RCC 7860 (cell line): Measurements from ENCODE around the gene DIAPH1.

Experiments used
- DNase-seq: peaks from one replicate; pipeline ENCODE4 v3.0.0-alpha.2; 2015; ENCODE audit warnings: low spot score
- FAIRE-seq: peaks from 2 replicates; lab custom pipeline; 2012; peaks lifted over from hg19 to GRCh38; lab: Jason Lieb, UNC

The DIAPH1 gene

DNA sequence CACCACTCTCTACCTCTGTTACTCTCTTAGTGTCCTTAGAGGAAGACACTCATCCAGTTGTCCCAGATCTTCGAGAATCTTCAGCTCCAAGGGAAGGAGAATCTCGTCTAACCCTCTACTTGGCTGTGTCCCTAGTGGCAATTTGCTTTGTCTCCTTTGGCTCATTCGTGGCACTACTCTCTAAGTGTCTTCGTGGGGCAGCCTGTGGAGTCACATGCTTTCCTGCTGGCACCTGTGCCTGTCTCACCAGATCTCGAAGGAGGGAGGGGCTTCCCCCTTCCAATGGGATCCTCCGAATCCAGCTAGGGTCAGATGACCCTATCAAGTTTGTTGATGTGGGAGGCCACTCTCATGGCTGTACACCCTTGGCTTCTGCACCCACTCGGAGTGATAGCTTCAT lies 131.7 kb downstream of the DIAPH1 start:
- FAIRE-seq (no peak), DNase-seq (no peak)

DNA sequence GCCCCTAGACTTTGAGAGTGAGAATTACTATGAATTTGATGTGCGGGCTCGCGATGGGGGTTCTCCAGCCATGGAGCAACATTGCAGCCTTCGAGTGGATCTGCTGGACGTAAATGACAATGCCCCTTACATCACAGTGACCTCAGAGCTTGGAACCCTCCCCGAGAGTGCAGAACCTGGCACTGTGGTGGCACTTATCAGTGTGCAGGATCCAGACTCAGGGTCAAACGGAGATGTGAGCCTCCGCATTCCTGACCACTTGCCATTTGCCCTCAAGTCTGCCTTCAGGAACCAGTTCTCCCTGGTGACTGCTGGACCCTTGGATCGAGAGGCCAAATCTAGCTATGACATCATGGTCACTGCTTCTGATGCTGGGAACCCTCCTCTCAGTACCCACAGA lies 132.7 kb downstream of the DIAPH1 start:
- DNase-seq (no peak), FAIRE-seq (no peak)

DNA sequence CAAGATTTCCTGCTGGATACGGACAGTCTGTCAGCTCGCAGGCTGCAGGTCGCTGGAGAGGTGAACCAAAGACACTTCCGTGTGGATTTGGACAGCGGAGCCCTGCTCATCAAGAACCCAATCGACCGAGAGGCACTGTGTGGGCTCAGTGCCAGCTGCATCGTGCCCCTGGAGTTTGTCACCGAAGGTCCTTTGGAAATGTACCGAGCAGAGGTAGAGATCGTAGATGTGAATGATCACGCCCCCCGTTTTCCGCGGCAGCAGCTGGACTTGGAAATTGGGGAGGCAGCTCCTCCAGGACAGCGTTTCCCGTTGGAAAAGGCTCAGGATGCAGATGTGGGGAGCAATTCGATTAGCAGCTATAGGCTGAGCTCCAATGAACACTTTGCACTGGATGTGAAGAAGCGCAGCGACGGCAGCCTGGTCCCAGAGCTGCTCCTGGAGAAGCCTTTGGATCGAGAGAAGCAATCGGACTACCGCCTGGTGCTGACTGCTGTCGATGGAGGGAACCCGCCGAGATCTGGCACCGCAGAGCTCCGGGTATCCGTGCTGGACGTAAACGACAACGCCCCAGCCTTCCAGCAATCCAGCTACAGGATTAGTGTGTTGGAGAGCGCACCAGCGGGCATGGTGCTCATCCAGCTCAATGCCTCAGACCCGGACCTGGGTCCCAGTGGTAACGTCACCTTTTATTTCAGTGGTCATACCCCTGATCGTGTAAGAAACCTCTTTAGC lies 133.3 kb downstream of the DIAPH1 start:
- DNase-seq (no peak), FAIRE-seq (no peak)

DNA sequence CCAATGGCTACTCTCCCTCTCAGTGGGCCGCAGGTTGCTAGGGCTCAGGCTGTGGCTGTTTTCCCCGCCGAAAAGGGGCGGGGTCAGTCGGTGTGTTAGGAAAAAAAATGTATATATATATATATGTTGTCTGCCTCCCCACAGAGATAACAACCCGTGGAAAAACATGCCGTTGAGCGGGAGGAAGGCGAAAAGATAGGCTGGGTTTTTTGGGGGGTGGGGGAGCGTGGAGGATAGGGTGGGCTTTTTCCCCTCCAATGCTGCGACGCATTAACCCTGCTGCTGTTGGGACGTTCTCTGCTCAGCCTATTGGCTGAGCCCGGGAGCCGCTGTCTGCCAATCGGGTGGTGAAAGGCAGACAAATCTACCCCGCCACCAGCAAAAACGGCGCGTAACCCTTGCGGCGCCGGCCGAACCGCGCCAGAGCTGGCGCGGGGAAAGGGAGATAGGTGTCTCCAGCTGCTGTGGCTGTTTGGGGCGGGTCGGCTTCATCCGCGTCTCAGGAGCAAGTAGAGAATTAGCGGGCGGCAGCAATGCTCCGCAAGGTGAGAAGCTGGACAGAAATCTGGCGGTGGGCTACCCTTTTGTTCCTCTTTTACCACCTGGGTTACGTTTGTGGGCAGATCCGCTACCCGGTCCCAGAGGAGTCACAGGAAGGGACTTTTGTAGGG lies 134.0 kb downstream of the DIAPH1 start, which contains the start of gene PCDHGC4:
PCDHGC4 (plus strand) TSS at position 390 of the 671 bp plus-strand sequence; CDS start at position 534, 144 bp downstream.
- FAIRE-seq (no peak), DNase-seq (no peak)

DNA sequence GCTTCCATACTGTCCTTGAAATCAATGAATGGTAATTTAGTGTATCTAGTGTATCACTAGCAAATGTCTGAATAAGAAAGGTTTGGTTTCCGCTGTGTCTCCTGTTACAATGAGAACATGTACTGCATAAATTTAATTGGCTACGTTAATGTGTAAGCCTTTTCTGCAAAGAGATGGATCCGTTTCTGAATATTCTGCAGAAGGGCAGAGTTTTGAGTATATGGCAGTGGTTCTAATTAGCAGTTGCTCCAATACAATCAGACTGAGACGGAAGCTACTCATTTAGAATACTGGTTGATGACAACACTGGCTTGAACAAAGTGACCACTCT lies 134.5 kb downstream of the DIAPH1 start:
- DNase-seq (no peak), FAIRE-seq (no peak)

DNA sequence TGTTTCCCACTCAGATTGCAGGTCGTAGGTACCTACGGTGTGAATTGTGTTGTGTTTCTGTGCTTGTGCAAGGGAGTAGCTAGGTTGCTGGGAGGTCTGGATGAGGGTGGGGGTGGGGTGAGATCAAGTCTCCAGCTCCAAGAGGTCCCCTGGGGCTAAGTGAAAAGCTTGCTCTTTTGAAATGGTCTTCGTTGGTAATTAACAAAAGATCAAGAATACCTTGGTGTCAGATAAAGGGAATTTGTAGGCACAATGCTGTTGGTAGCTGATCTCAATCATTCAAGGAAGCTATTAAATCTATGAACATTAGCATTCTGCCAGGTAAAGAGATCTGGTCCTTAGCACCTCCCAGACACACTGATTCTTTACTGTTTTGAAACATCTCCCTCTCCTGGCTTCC lies 134.9 kb downstream of the DIAPH1 start:
- no peak for FAIRE-seq
- no peak for DNase-seq

DNA sequence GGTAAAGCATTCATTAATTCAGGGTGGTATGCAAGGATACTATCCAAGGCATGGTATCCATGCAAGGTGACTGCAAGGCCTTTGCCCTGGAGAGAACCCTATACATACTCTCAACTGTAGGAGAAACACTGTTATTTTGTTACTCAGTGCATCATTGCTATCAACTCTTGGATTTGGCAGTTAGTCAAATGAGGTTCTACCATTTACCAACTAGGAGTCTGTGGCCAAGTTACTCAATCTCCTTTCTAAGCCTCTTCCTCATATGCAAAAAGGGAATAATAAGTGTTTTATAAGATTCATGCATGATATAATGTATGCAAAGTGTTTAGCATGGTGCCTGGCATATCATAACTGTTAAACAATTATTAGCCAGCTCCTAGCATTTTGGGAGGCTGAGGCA lies 139.0 kb downstream of the DIAPH1 start:
- DNase-seq (no peak), FAIRE-seq (no peak)

DNA sequence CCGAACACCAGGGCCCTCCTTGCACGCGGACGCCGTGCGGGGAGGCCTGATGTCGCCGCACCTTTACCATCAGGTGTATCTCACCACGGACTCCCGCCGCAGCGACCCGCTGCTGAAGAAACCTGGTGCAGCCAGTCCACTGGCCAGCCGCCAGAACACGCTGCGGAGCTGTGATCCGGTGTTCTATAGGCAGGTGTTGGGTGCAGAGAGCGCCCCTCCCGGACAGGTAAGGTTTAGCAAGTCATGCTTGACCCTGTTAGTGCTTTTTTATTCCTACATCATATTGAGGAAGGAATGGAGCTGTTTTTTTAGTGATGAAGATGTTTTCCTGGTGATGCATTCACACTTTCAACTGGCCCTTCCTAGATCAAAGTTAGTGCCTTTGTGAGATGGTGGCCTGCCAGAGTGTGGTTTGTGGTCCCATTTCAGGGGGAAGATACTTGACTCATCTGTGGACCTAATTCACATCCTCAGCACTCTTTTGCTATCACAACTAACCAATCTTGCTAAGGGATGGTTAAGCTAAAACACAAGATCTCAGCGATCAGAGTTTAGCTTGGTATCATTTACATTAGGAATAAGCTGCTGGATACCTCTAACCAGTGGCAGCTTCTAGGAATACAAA lies 140.4 kb downstream of the DIAPH1 start:
- FAIRE-seq (no peak), DNase-seq (no peak)

DNA sequence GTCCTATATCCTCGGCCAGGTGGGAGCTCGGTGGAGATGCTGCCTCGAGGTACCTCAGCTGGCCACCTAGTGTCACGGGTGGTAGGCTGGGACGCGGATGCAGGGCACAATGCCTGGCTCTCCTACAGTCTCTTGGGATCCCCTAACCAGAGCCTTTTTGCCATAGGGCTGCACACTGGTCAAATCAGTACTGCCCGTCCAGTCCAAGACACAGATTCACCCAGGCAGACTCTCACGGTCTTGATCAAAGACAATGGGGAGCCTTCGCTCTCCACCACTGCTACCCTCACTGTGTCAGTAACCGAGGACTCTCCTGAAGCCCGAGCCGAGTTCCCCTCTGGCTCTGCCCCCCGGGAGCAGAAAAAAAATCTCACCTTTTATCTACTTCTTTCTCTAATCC lies 141.0 kb downstream of the DIAPH1 start:
- FAIRE-seq, result no peak

DNA sequence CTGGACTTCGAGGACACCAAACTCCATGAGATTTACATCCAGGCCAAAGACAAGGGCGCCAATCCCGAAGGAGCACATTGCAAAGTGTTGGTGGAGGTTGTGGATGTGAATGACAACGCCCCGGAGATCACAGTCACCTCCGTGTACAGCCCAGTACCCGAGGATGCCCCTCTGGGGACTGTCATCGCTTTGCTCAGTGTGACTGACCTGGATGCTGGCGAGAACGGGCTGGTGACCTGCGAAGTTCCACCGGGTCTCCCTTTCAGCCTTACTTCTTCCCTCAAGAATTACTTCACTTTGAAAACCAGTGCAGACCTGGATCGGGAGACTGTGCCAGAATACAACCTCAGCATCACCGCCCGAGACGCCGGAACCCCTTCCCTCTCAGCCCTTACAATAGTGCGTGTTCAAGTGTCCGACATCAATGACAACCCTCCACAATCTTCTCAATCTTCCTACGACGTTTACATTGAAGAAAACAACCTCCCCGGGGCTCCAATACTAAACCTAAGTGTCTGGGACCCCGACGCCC lies 141.7 kb downstream of the DIAPH1 start:
- DNase-seq, result no peak
- FAIRE-seq, result no peak

More for the DNA sequence above, 141.0 kb downstream of the DIAPH1 start:
- DNase-seq, result no peak

DNA sequence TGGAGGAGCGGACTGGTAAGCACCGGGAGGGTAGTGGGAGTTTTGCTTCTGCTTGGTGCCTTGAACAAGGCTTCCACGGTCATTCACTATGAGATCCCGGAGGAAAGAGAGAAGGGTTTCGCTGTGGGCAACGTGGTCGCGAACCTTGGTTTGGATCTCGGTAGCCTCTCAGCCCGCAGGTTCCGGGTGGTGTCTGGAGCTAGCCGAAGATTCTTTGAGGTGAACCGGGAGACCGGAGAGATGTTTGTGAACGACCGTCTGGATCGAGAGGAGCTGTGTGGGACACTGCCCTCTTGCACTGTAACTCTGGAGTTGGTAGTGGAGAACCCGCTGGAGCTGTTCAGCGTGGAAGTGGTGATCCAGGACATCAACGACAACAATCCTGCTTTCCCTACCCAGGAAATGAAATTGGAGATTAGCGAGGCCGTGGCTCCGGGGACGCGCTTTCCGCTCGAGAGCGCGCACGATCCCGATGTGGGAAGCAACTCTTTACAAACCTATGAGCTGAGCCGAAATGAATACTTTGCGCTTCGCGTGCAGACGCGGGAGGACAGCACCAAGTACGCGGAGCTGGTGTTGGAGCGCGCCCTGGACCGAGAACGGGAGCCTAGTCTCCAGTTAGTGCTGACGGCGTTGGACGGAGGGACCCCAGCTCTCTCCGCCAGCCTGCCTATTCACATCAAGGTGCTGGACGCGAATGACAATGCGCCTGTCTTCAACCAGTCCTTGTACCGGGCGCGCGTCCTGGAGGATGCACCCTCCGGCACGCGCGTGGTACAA lies 142.5 kb downstream of the DIAPH1 start:
- peak; percentile 32 for DNase-seq
- FAIRE-seq, result no peak

DNA sequence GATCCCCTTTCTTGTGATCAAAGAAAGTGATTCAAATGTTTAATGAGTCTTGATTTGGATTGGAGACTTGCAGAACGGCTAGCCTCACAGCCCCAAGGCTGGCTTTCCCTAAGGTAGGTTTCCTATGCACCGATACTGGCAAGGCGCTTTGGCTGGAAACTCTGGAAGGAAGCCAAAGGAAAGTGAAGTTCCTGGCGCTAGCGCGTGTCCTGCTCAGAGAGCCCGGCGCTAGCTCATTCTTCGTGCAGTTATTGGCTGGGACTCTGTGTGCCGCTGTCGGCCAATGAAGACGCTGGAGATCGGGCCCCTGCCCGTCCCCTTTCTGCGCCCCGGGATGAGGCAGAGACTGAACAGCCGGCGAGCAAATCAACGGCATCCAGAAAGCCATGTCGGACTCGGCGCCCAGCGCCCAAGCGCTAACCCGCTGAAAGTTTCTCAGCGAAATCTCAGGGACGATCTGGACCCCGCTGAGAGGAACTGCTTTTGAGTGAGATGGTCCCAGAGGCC lies 143.1 kb downstream of the DIAPH1 start, which contains the start of gene PCDHGC3:
PCDHGC3 (plus strand) TSS at position 342 of the 507 bp plus-strand sequence; CDS start at position 493, 151 bp downstream.
- DNase-seq (peak; percentile 91), FAIRE-seq (peak; percentile 88)

DNA sequence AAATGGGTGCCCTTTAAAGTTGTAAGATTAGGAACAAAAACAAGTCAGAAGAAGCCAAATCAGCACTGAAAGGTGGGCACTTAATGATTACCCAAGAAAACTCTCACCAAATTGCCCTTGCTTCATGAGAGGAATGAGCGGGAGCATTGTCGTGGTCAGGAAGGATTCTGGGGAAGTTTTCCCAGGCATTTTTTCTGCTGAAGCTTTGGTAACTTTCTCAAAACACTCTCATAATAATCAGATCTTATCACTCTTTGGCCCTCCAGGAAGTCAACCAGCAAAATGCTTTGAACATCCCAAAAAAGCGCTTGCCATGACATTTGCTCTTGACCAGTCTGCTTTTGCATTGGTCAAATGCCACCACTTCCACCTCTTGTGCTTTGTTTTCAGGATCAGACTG lies 153.4 kb downstream of the DIAPH1 start:
- DNase-seq (no peak), FAIRE-seq (peak; percentile 32)
